Measurements from ENCODE around the gene HNRNPA0. TPM values are rescaled to one million over a fixed set of nuclear protein-coding genes. Genes with fewer than 3 reads are reported as not detected.

HNRNPA0 gene
- total and polyA plus RNA-seq, 2 of the 4 experiments (the other 2 are of a cell fraction), result 5.2 to 12.2 TPM

DNA sequence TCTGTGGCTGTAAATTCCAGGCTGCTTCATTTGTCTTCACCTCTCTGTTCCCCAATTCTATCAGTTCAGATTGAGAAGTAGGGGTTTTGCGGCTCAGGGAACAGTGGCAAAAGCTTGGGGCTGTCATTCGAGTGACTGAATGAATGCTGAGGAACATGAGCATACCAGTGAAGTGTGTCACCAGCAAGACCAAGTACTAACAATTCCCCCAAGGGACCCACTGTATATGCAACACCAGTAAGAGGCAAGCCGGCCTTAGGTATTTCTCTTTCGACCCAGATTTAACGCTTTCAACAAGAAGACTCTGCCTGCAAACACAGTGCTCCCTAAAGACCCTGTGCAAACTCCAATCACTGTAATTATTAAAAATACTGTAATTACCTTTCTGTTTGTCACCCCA, 44.1 kb downstream of the HNRNPA0 start:
- CTCF ChIA-PET, result no interaction called here
- no peak overlapping the region for H3K27ac ChIP-seq (ENCODE audit: insufficient read depth, low read length)
- no CpG with 5 or more reads among the region's 5 CpGs for WGBS, 2 experiments (ENCODE audit: extremely low coverage in 2 of 2, insufficient read length in 1 of 2)
- no peak overlapping the region for H3K18ac ChIP-seq (ENCODE audit: low read depth, low read length)
- no peak overlapping the region for H3K4ac ChIP-seq (ENCODE audit: low read depth, low read length)
- TF ChIP-seq RCOR1 (IDR thresholded peaks at IDR 0.05; ENCODE audit: insufficient replicate concordance, low read length) (no peak), MAZ (IDR thresholded peaks at IDR 0.05; ENCODE audit: borderline replicate concordance, low read depth, low read length) (no peak), CHD1 (IDR thresholded peaks at IDR 0.05; ENCODE audit: low read depth, low read length) (no peak)
- TF ChIP-seq, protein P1, sequence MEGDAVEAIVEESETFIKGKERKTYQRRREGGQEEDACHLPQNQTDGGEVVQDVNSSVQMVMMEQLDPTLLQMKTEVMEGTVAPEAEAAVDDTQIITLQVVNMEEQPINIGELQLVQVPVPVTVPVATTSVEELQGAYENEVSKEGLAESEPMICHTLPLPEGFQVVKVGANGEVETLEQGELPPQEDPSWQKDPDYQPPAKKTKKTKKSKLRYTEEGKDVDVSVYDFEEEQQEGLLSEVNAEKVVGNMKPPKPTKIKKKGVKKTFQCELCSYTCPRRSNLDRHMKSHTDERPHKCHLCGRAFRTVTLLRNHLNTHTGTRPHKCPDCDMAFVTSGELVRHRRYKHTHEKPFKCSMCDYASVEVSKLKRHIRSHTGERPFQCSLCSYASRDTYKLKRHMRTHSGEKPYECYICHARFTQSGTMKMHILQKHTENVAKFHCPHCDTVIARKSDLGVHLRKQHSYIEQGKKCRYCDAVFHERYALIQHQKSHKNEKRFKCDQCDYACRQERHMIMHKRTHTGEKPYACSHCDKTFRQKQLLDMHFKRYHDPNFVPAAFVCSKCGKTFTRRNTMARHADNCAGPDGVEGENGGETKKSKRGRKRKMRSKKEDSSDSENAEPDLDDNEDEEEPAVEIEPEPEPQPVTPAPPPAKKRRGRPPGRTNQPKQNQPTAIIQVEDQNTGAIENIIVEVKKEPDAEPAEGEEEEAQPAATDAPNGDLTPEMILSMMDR (conservative IDR thresholded peaks at IDR 0.05; ENCODE audit: low read depth, low read length), result no peak
- TF ChIP-seq, protein P2, sequence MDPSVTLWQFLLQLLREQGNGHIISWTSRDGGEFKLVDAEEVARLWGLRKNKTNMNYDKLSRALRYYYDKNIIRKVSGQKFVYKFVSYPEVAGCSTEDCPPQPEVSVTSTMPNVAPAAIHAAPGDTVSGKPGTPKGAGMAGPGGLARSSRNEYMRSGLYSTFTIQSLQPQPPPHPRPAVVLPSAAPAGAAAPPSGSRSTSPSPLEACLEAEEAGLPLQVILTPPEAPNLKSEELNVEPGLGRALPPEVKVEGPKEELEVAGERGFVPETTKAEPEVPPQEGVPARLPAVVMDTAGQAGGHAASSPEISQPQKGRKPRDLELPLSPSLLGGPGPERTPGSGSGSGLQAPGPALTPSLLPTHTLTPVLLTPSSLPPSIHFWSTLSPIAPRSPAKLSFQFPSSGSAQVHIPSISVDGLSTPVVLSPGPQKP (IDR thresholded peaks at IDR 0.05; ENCODE audit: borderline replicate concordance, low read depth, low read length), result no peak
- TF ChIP-seq, protein P3, sequence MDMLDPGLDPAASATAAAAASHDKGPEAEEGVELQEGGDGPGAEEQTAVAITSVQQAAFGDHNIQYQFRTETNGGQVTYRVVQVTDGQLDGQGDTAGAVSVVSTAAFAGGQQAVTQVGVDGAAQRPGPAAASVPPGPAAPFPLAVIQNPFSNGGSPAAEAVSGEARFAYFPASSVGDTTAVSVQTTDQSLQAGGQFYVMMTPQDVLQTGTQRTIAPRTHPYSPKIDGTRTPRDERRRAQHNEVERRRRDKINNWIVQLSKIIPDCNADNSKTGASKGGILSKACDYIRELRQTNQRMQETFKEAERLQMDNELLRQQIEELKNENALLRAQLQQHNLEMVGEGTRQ (IDR thresholded peaks at IDR 0.05; ENCODE audit: low read depth, low read length), result no peak
- no peak overlapping the region for H2BK15ac ChIP-seq (ENCODE audit: low read depth, low read length)
- in situ Hi-C loops (cut with MboI; ENCODE audit: low sequenced_read_pairs) (no loop called here), intact Hi-C loops (cut with micrococcal nuclease) (no loop called here), dilution Hi-C loops (cut with HindIII; ENCODE audit: low sequenced_read_pairs, unreplicated experiment) (no loop called here)
- POLR2A ChIA-PET (ENCODE audit: unreplicated experiment), result no interaction called here
- H2AK9ac ChIP-seq (replicated peaks; ENCODE audit: low read depth, low read length, poor library complexity), result no peak overlapping the region
- H3K4me3 ChIP-seq (ENCODE audit: insufficient read depth, low read depth, low read length), result no peak overlapping the region
- no peak overlapping the region for H4K8ac ChIP-seq (ENCODE audit: low read depth in 2 of 2, low read length in 2 of 2)
- H3K14ac ChIP-seq (replicated peaks; ENCODE audit: low read depth, low read length), result no peak overlapping the region
- no peaks in the 10 kb centered on the region for H3K79me1 ChIP-seq (ENCODE audit: low read depth in 1 of 2, low read length in 2 of 2)
- H3K4me1 ChIP-seq (ENCODE audit: control insufficient read depth, insufficient read depth, low read length), result peaks cover 2% of the 10 kb centered on the region; the same call in 1 of the 2 replicates
- DNase-seq, result peak; percentile 16
- H2BK20ac ChIP-seq (ENCODE audit: low read depth, low read length), result no peak overlapping the region
- H3K36me3 ChIP-seq (ENCODE audit: control insufficient read depth, insufficient read depth, low read length), result no peaks in the 10 kb centered on the region
- peaks cover 2% of the 10 kb centered on the region; the same call in 1 of the 2 replicates for H3K9me3 ChIP-seq (ENCODE audit: control insufficient read depth, insufficient read depth, low read length)
- no TSS peak for BruUV-seq (replicated peaks)
- H3K27me3 ChIP-seq (ENCODE audit: control insufficient read depth, insufficient read depth, low read length), result no peaks in the 10 kb centered on the region
- H4K91ac ChIP-seq (ENCODE audit: insufficient read depth, low read depth, low read length), result no peak overlapping the region
- H3K56ac ChIP-seq (ENCODE audit: extremely low read depth, insufficient read depth, low read length), result no peak overlapping the region
- H2AK5ac ChIP-seq (ENCODE audit: low read depth, low read length), result no peak overlapping the region
- no peak overlapping the region for H2AFZ ChIP-seq (replicated peaks; ENCODE audit: low read length, poor library complexity)
- H3K9ac ChIP-seq (ENCODE audit: low read depth, low read length), result no peak overlapping the region
- H2BK5ac ChIP-seq (ENCODE audit: low read depth, low read length, poor library complexity, severe bottlenecking), result no peak overlapping the region
- no peak overlapping the region for H3K4me2 ChIP-seq (ENCODE audit: low read depth, low read length)
- no peak overlapping the region for H4K5ac ChIP-seq (ENCODE audit: low read depth, low read length)
- no peak overlapping the region for H3K23ac ChIP-seq (ENCODE audit: low read depth, low read length)
- ATAC-seq (ENCODE audit: low read depth), result no peak
- no peaks in the 10 kb centered on the region for H3K9me1 ChIP-seq (ENCODE audit: insufficient read depth, low read length)
- H2BK120ac ChIP-seq (ENCODE audit: low read depth, low read length), result no peak overlapping the region
- no peaks in the 10 kb centered on the region for H4K20me1 ChIP-seq (ENCODE audit: insufficient read depth, low read length)

Data from IMR-90 (cell line).